Activated CD4-positive, alpha-beta T cell treated with anti-CD3 and anti-CD28 coated beads, Interleukin-2, amount 10 ng/mL, durations not matched to agents 24 days and 14 days (primary cell): ENCODE measurements around the gene PALM. TPM values are rescaled to one million over a fixed set of nuclear protein-coding genes. Genes with fewer than 3 reads are reported as not detected.
"Not testable (repeated sequence)": the region's sequence is repeated elsewhere in the genome, so short reads cannot be mapped to it uniquely, and the experiment has no call there.

Source experiments
- DNase-seq: peaks from one replicate; pipeline ENCODE4 v3.0.0; 2022
- H3K27ac Mint-ChIP-seq: one replicate; pipeline ENCODE4 v1.8.0; 2022; ENCODE audit warnings: mild to moderate bottlenecking, mixed read lengths
- H3K27me3 Mint-ChIP-seq: one replicate; pipeline ENCODE4 v1.8.0; 2022; ENCODE audit warnings: mixed read lengths
- H3K36me3 Mint-ChIP-seq: one replicate; pipeline ENCODE4 v1.8.0; 2022; ENCODE audit warnings: low read depth, mild to moderate bottlenecking, mixed read lengths
- H3K4me1 Mint-ChIP-seq: one replicate; pipeline ENCODE4 v1.8.0; 2021; ENCODE audit warnings: mixed read lengths
- H3K4me3 Mint-ChIP-seq: one replicate; pipeline ENCODE4 v1.8.0; 2022; ENCODE audit warnings: mild to moderate bottlenecking, moderate library complexity, mixed read lengths
- H3K9me3 Mint-ChIP-seq: one replicate; pipeline ENCODE4 v1.8.0; 2021; ENCODE audit warnings: mixed read lengths
- intact Hi-C: fragments of 100-400 bp; cut with micrococcal nuclease; formaldehyde crosslinking; loops from one replicate; pipeline ENCODE4 v1.15.1; 2023
- total RNA-seq: library from RNA; stranded (reverse); gene quantifications from 2 replicates; pipeline ENCODE4 v1.2.3, GENCODE V29; 2022

The PALM gene, protein sequence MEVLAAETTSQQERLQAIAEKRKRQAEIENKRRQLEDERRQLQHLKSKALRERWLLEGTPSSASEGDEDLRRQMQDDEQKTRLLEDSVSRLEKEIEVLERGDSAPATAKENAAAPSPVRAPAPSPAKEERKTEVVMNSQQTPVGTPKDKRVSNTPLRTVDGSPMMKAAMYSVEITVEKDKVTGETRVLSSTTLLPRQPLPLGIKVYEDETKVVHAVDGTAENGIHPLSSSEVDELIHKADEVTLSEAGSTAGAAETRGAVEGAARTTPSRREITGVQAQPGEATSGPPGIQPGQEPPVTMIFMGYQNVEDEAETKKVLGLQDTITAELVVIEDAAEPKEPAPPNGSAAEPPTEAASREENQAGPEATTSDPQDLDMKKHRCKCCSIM
- total RNA-seq: 0.24 TPM in 1 of 2 replicates, not detected in the other

DNA sequence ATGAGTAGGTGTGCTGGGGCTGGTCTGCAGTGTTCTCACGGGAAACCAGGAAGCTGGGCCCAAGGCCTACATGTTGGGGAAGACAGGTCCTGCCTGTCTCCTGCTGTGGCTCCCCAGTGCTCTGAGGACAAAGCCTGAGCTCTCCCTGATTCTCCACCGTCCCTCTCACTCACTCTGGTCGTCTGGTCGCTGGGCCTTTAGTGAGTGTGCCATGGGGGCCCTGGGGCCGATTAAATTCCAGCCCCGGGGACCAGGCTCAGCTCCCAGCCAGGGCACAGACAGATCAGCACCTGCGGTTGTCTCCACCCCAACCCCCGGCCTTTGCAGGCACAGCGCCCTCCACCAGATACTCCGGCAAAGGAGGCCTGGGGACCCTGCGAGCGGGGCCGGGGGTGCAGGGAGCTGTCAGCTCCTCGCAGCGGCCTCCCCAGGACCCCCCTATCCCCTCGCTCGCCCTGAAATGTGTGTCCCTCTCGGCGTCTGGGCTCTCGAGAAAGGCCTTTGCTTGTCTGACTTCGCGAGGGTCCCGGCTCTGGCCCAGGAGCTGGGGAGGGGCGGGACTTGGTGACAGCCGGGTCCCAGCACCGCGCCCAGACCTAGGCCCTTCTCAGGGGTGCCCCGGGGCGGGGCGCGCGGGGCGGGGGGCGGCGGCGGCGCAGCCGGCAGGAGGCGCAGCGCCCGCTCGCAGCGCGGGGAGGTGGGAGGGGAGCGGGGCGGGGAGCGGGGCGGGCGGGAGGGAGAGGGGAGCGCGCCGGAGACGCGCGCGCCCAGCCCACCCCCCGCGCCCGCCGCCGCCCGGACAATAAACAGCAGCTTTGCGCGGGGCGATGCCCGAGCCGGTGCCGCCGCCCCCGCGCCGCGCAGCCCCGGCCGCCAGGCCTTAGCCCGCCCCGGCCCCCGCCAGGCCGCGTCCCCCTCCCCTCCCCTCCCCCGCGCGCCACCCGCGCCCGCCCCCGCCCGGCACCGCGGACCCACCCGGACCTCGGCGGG lies at the start of gene PALM:
PALM (plus strand) TSS at position 782 of the 990 bp plus-strand sequence. CDS start 212 bp downstream, outside the sequence.
- peaks cover 24% of the 10 kb centered on the region for H3K27me3 Mint-ChIP-seq
- no peak within 1 kb of the TSS for H3K27ac Mint-ChIP-seq
- DNase-seq: no peak
- no peaks in the 10 kb centered on the region for H3K36me3 Mint-ChIP-seq
- intact Hi-C loops: no loop called here
- no peaks in the 10 kb centered on the region for H3K9me3 Mint-ChIP-seq
- no peak within 1 kb of the TSS for H3K4me3 Mint-ChIP-seq
- H3K4me1 Mint-ChIP-seq: peaks cover 2% of the 10 kb centered on the region

DNA sequence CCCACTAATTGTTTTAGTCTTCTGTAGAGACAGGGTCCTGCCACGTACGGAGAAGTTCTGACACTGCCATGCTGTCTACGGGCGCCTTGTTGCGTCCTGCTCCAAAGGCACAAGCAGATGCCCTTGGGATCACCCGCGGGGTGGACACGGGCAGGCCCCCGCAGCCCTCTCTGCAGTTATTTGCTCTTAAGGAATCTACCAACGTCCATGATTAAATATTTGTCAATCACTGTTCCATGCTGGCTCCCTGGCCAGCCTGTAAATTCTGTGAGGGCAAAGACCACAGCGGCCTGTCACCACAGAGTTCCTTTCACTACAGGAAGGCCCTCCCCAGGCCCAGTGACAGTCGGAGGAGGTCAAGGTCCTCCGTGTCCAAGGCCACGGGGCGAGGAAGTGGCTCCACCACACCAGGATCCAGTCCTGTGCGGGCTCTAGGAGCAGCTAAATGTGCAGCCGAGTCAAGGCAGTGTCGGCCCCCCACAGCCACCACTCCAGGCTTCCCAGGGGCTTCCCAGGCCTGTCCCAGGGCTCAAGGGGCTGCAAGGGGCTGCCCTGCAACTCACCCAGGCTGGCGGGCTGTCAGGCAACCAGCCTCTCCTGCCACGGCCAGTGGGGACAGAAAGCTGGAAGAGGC lies 47.8 kb upstream of the PALM start:
- Mint-ChIP-seq H3K36me3 (peaks cover 21% of the 10 kb centered on the region), H3K27me3 (no peaks in the 10 kb centered on the region), H3K27ac (peak overlapping the region; percentile 93), H3K9me3 (no peaks in the 10 kb centered on the region), H3K4me3 (peak overlapping the region; percentile 94), H3K4me1 (peaks cover 20% of the 10 kb centered on the region)
- DNase-seq: no peak
- intact Hi-C loops: no loop called here

DNA sequence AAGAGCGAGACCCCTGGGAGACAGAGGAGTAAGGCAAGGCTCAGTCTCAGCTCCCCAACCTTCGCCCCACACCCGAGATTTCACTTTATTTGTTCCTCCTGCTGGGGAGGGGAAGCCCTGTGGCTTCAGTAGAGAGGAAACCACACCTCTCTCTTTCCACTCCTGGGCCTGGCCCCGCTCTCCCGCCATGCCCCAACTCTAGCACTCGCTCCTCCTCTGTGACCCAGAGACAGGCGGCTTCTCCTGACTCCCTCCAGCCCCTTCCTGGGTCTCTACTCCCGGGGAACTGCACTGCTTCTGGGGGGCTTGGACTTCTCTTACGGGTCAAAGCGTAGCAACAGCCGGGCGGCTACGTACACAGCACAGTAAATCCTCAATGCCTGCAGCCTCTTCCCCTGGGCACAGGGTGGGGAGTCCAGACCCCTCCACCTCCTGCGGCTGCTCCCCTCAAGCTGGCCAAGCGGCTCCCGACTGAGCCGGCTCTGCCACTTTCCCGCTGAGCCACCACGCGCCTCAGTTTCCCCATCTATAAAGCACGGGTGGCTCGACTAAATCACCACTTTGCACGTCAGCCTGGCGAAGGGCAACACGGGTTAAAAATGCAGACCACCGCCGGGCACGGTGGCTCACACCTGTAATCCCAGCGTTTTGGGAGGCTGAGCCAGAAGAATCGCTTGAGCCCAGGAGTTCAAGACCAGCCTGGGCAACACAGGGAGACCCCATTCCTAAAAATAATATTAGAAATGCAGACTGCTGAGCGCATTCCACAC lies 47.1 kb upstream of the PALM start:
- H3K9me3 Mint-ChIP-seq: no peaks in the 10 kb centered on the region
- no peaks in the 10 kb centered on the region for H3K27me3 Mint-ChIP-seq
- intact Hi-C loops: loop anchor here (1.0 kb wide), 2 partner anchors 28 to 89 kb away; partner anchors contain the start of genes BSG and POLRMT
- H3K4me1 Mint-ChIP-seq: peaks cover 20% of the 10 kb centered on the region
- peaks cover 17% of the 10 kb centered on the region for H3K36me3 Mint-ChIP-seq
- H3K4me3 Mint-ChIP-seq: peak overlapping the region; percentile 94
- DNase-seq: peak; percentile 93
- H3K27ac Mint-ChIP-seq: peak overlapping the region; percentile 93

DNA sequence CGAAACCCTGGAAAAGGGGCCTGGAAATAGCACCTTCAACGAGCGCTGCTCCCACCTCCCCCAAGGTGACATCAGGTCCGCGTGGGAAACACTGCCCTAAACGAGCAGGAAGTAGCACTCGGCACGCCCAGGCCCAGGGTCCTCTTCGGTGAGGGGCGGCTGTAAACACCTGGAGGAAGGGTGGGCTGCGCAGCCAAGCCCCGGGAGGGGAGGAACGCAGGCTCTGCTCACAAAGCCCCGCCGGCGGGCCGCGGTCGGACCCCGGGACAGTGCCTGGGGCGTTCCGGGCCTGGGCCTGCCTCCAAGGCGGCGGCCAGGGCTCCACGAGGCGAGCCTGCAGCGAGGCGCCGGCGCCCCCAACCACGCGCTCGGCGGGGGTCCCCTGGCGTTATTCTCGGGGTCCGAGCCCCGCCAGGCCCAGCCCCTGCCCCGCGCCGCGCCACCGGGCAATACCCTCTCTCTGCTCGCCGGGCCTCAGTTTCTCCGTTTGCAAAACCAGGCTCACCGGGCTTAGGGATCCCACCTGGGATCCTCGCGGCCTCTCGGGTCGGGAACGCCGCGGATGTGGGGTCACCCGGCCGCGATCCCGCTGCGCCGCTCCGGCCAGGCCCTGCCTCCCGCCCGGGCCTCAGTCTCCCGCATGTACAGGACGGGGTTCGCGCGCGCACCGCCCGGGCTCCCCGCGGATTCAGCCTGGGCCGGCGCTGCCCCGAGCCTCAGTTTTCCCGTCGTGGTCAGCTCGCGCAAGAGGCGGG lies 46.4 kb upstream of the PALM start:
- H3K27me3 Mint-ChIP-seq: no peaks in the 10 kb centered on the region
- peak; percentile 93 for DNase-seq
- no peaks in the 10 kb centered on the region for H3K9me3 Mint-ChIP-seq
- peak overlapping the region; percentile 93 for H3K27ac Mint-ChIP-seq
- peaks cover 20% of the 10 kb centered on the region for H3K4me1 Mint-ChIP-seq
- H3K4me3 Mint-ChIP-seq: peak overlapping the region; percentile 94
- intact Hi-C loops: loop anchor here (1.0 kb wide), 2 partner anchors 29 to 90 kb away; partner anchors contain the start of genes BSG and POLRMT
- H3K36me3 Mint-ChIP-seq: peaks cover 16% of the 10 kb centered on the region

DNA sequence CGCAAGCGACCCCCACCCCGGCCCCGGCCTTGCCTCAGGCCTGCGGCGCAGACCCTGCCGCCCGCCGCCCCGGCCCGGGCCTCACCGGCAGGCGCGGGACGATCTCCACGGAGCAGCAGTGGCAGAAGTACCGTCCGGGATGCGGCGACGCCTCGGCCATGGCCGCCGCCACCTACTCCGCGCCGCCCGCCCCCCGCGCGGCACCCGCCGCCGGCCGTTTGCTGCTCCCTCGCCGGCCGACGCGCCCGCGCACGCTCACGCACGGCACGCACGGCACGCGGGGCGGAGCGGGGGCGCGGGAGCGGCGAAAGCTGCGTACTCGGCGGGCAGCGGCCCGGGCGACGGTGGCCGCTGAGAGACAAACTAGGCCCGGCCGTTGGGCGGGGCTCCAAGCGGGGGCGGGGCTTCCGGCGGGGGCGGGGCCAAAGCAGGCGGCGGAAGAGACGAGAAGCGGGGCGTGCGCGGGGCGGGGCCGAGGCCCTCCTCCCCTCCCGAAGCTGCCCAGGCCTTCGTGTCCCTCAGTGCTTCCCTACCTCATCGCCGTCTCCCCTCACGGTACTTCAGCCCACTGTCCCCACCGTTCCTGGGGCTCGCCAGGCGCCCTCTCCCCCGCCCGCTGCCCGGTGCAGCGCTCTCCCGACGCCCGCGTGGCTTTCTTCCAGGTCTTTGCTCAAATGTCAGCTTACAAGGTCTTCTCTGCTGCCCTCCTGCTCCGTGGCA lies 45.6 kb upstream of the PALM start, which contains the start of gene RNF126:
RNF126 (minus strand) TSS at position 253 of the 720 bp plus-strand sequence; CDS start at position 160, 93 bp downstream.
- intact Hi-C loops: loop anchor here (1.0 kb wide), 5 partner anchors 17 to 134 kb away; partner anchors contain the start of genes BSG, POLRMT and PTBP1
- H3K36me3 Mint-ChIP-seq: peaks cover 15% of the 10 kb centered on the region
- peak; percentile 96 for DNase-seq
- peaks cover 20% of the 10 kb centered on the region for H3K4me1 Mint-ChIP-seq
- H3K27me3 Mint-ChIP-seq: peaks cover 2% of the 10 kb centered on the region
- peak within 1 kb of the TSS; percentile 93 for H3K27ac Mint-ChIP-seq
- H3K9me3 Mint-ChIP-seq: no peaks in the 10 kb centered on the region
- peak within 1 kb of the TSS; percentile 94 for H3K4me3 Mint-ChIP-seq

DNA sequence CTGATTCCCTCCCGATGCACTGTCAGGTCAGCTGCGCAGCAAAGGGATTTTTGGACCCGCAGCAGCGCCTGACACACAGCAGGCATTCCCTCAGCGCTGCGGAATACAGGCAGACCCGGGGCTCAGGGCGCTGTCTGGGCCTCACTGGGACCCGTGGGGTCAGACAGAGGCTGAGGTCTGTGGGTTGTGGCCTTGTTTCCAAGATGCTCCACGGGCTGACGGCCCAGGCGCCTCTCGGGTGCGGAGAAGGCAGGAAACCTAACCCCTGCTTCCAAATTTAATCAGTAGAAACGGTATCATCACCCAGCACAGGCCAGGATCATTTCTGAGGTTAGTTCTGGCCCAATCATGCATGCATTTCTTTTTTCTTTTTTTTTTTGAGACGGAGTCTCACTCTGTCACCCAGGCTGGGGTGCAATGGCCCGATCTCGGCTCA lies 45.0 kb upstream of the PALM start:
- Mint-ChIP-seq H3K9me3 (no peaks in the 10 kb centered on the region), H3K27me3 (peaks cover 8% of the 10 kb centered on the region), H3K36me3 (peaks cover 15% of the 10 kb centered on the region), H3K27ac (peak overlapping the region; percentile 73), H3K4me1 (peaks cover 20% of the 10 kb centered on the region), H3K4me3 (peak overlapping the region; percentile 74)
- no peak for DNase-seq
- intact Hi-C loops: loop anchor here (1.0 kb wide), 3 partner anchors 17 to 134 kb away; partner anchors contain the start of gene PTBP1

DNA sequence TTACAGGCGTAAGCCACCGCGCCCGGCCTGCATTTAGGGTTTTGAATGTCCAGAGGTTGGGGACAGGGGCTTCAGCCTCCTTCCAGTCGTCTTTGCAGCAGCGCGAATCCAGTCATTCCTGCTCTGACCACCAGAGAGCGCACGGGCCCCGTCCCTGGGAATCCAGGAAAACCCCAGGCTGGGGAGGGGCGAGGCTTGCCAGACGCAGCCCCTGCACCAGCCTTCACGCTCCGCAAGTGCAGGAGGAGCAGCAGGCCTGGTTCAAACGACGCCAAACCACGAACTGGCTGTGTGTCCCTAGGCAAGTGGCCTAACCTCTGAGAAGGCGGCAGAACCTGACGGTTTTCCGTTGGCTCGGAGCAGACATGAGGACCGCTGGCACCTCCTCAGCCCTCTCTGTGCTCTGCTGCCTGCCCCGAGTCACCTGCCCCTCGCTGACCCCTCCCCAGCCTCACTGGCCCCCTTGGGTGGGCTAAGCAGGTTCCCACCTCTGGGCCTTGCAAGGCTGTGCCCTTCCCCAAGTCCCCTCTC lies 43.8 kb upstream of the PALM start:
- no peaks in the 10 kb centered on the region for H3K9me3 Mint-ChIP-seq
- peaks cover 13% of the 10 kb centered on the region for H3K36me3 Mint-ChIP-seq
- peak; percentile 96 for DNase-seq
- peaks cover 12% of the 10 kb centered on the region for H3K27me3 Mint-ChIP-seq
- intact Hi-C loops: loop anchor here (1.0 kb wide), 1 partner anchor 69 kb away; no protein-coding TSS in a partner anchor
- peak overlapping the region; percentile 30 for H3K27ac Mint-ChIP-seq
- peak overlapping the region; percentile 54 for H3K4me3 Mint-ChIP-seq
- peaks cover 20% of the 10 kb centered on the region for H3K4me1 Mint-ChIP-seq

DNA sequence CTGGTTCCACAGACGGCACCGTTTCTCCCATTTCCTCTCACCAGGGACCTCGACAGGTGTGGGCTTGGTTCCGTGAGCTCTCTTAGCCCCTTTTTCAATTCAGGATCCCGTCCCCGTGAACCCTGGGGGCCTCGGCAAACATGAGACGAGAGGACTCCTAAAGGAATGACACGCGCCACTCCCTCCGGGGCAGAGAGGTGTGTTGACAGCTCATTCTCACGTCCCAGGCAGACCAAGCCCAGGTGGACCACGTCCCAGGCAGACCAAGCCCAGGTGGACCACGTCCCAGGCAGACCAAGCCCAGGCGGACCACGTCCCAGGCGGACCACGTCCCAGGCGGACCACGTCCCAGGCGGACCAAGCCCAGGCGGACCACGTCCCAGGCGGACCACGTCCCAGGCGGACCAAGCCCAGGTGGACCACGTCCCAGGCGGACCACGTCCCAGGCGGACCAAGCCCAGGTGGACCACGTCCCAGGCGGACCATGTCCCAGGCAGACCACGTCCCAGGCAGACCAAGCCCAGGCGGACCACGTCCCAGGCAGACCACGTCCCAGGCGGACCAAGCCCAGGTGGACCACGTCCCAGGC lies 41.7 kb upstream of the PALM start:
- H3K4me3 Mint-ChIP-seq, DNase-seq, H3K36me3 Mint-ChIP-seq, H3K9me3 Mint-ChIP-seq, H3K27ac Mint-ChIP-seq, intact Hi-C loops: not testable (repeated sequence)
- H3K27me3 Mint-ChIP-seq: peaks cover 12% of the 10 kb centered on the region
- H3K4me1 Mint-ChIP-seq: peaks cover 12% of the 10 kb centered on the region

DNA sequence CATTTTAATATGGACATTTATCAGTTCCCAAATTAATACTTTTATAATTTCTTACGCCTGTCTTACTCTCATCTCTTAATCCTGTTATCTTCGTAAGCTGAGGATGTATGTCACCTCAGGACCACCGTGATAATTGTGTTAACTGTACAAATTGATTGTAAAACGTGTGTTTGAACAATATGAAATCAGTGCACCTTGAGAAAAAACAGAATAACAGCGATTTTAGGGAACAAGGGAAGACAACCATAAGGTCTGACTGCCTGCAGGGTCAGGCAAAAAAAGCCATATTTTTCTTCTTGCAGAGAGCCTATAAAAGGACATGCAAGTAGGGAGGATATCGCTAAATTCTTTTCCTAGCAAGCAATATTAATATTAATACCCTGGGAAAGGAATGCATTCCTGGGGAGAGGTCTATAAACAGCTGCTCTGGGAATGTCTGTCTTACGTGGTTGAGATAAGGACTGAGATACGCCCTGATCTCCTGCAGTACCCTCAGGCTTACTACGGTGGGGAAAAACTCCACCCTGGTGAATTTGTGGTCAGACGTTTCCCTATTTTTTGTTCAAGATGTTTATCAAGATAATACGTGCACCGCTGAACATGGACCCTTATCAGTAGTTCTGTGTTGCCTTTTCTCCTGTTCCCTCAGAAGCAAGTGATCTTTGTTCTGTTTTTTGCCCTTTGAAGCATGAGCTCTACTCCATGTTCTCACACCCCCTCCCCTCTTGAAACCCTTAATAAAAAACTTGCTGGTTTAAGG lies 39.9 kb upstream of the PALM start:
- H3K36me3 Mint-ChIP-seq, H3K9me3 Mint-ChIP-seq, H3K4me3 Mint-ChIP-seq, H3K4me1 Mint-ChIP-seq, DNase-seq, H3K27ac Mint-ChIP-seq, intact Hi-C loops: not testable (repeated sequence)
- peaks cover 16% of the 10 kb centered on the region for H3K27me3 Mint-ChIP-seq

DNA sequence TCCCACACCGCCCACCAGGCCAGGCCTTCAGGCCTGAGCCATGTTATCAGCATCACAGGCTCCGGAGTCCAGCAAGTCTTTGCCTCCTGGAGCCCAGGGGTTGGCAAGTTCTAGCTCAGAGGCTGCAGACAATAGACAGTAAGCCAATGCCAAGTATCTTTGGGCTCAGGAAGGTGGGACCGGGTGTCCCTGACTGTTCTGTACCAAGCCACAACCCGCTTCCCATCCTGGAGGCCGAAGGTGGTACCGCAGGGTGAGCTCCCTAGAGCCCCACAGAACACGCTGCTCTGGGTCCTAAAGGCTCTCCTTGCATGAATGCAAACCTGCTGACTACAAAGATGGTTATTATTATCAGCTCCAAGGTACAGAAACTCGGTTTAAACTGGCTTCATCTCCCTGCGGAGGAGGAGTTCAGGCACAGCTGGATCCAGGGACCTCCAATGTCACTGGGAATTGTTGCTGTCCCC lies 38.1 kb upstream of the PALM start:
- no peaks in the 10 kb centered on the region for H3K9me3 Mint-ChIP-seq
- H3K4me3 Mint-ChIP-seq: no peak overlapping the region
- no peak overlapping the region for H3K27ac Mint-ChIP-seq
- intact Hi-C loops: no loop called here
- DNase-seq: no peak
- H3K27me3 Mint-ChIP-seq: peaks cover 24% of the 10 kb centered on the region
- H3K4me1 Mint-ChIP-seq: no peaks in the 10 kb centered on the region
- H3K36me3 Mint-ChIP-seq: no peaks in the 10 kb centered on the region
